Hematopoietic multipotent progenitor cell treated with erythropoietin and hydrocortisone succinate and interleukin-3 and kit ligand, for 15 days (in vitro differentiated cells): ENCODE data around the gene PANK2.
"Not testable (repeated sequence)": the region's sequence is repeated elsewhere in the genome, so short reads cannot be mapped to it uniquely, and the experiment has no call there.

Experiments used
- DNase-seq: peaks from one replicate; pipeline ENCODE4 v3.0.0-alpha.2; 2015; ENCODE audit warnings: low spot score

PANK2 gene

GRCh38 chr20:3927486-3928291 is 38.5 kb downstream of the PANK2 start:
- no peak for DNase-seq

GRCh38 chr20:3929713-3930060 is 40.5 kb downstream of the PANK2 start:
- DNase-seq: no peak

DNA sequence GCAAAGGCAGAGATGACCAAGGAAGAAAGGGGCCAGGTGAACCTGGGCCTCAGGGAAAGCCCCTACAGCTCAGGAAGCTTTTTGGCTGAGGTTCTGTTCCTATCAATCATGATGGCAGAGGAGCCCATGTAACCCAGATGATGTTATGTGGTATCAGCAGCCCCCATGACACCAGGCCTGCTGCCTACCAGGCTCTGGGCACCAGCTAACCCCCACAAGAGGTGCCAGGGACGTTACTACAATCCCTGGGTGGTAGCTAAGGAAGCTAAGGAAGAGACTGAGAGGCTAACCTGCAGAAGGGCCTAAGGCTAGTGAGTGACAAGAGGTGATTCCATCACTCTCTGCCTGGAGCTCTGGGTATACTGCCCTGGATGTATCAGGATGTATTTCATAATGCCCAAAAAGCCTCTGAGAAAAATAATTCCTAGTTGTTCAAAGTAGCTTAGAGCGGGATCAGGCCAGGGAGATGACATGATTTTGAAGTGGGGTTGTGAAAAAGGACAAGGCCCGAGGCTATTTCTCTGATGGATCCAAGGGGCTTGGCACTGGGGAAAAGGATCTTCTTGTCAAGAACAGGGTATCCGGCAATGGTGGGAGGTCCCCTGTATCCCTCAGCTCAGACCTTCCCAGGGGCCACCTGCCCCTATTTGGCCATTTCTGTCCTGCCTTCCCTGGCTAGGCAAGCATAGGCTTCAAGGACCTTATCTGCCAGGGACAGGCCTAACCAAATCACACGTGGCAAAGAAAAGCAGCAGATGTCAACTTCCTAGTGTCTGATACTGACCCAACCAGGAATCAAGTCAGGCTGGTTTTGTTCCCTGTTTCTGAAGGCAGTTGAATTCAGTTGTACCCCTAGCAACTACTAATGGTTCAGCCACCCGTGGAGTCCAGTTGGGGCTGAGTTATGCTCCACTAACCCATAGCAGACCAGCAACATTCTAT is 41.3 kb downstream of the PANK2 start:
- DNase-seq: peak; percentile 84

DNA sequence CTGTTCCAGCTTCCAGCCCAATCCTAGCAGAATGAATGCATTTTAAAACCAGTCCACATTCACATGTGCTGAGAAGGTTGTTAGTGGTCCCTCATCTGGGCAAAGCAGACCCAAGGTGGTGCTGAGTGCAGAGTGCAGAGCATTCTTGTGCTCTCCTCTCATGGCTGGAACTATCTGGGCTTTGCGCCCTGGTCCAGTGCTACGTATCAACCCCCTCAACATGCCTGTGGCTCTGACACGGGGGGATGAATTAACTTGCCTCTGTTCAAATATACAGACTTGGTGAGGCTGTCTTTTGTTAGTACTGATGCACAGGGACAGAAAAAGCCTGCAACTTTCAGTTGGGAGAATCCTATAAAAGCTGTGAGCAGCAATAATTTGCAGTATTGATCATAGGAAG is 42.5 kb downstream of the PANK2 start:
- DNase-seq: no peak

GRCh38 chr20:3932277-3932676 is 43.1 kb downstream of the PANK2 start:
- no peak for DNase-seq

GRCh38 chr20:3932681-3933080 is 43.5 kb downstream of the PANK2 start:
- peak; percentile 66 for DNase-seq

- DNase-seq: peak; percentile 30
These were observed 44.0 kb downstream of the PANK2 start for GRCh38 chr20:3933218-3933617.

DNA sequence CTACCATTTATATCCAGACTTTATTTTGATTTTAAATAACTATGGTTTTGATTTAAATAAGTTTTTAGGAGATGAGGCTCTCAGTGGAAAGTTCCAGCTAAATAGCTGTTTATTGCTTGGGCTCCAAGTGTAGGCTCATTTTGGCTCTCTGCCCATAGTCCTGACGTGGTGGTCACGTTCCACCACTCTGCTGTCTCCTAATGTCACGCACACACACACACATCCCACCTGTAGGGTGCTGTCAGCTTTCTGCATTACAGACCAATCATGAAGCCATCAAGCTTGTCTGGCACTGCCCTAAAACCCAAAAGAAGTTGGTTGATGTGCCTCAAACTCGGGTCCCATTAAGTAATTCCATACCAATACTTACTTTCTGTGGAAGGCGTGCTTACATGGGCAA is 45.4 kb downstream of the PANK2 start:
- no peak for DNase-seq

GRCh38 chr20:3935295-3935955 is 46.2 kb downstream of the PANK2 start:
- DNase-seq: no peak

- no peak for DNase-seq
These were observed 46.8 kb downstream of the PANK2 start for GRCh38 chr20:3935956-3936340.

DNA sequence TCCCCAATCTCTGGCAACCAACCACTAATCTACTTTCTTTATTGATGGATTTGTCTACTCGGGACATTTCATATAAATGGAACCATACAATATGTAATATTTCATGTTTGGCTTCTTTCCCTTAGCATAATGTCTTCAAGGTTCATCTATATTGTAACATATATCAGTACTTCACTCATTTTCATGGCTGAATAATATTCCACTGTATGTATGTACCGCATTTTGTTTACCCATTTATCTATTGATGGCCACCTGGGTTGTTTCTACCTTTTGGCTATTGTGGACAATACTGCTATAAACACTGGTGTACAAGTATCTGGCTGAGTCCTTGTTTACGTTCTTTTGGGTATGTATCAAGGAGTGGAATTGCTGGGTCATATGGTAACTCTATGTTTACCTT is 48.4 kb downstream of the PANK2 start:
- DNase-seq: no peak

DNA sequence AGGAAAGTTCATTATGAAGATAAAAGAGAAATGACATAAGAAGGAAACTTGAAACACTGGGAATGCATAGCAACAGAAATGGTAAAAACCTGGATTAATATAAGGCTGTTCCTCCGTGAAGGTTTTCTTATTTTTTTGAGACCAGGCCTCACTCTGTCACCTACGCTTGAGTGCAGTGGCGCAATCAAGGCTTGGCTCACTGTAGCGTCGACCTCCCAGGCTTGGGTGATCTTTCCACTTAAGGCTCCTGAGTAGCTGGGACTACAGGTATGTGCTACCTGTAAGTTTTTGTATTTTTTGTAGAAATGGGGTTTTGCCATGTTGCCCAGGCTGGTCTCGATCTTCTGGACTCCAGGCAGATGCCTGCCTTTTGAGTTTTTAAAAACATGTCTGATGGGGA is 51.7 kb downstream of the PANK2 start:
- DNase-seq: no peak

DNA sequence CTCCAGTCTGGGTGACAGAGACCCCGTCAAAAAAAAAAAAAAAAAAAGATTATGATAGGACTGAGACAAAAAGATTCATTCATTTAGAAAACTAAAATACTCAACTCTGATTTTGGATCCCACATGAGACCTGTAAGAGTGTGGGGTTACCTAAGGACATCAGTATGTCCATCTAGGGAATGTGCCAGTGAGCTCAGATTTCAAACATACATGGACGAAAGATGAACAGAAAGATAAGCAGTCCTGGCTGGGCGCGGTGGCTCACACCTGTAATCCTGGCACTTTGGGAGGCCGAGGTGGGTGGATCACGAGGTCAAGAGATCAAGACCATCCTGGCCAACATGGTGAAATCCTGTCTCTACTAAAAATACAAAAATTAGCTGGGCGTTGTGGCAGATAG is 57.5 kb downstream of the PANK2 start:
- not testable (repeated sequence) for DNase-seq

GRCh38 chr20:3964719-3965118 is 75.5 kb downstream of the PANK2 start:
- DNase-seq: no peak

GRCh38 chr20:3966571-3966970 is 77.4 kb downstream of the PANK2 start:
- DNase-seq: no peak

DNA sequence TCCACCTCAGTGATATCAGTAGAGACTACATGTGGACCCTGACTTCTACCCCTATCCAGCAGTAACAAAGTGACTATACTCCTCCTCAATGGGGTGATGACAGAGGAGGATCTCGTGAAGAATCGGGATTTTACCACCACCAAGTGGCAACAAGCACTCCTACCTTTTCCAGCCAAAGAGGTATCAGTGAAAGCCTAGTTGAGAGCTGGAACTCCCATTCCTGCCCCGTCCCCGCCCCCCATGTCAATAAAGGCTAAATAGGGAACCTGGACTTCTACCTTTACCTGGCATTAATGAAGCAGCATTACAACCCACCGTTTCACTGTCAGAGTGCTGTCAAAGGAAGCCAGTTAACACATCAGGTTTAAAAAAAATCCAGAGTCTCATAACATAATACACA is 80.8 kb downstream of the PANK2 start:
- no peak for DNase-seq

DNA sequence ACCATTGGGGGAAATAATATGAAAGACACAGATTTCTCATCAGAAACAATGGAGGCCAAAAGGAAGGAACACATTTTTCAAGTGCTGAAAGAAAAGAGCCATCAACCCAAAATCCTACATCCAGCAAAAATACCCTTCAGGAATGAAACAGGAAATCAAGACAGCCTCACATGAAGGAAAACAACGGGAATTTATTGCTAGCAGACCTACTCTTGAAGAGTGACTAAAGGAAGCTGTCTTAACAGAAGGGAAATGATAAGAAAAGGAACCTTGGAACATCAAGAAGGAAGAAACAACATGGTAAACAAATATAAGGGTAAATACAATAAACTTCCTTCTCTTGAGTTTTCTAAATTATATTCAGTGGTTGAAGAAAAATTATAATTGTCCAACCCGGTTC is 82.0 kb downstream of the PANK2 start:
- DNase-seq: no peak

DNA sequence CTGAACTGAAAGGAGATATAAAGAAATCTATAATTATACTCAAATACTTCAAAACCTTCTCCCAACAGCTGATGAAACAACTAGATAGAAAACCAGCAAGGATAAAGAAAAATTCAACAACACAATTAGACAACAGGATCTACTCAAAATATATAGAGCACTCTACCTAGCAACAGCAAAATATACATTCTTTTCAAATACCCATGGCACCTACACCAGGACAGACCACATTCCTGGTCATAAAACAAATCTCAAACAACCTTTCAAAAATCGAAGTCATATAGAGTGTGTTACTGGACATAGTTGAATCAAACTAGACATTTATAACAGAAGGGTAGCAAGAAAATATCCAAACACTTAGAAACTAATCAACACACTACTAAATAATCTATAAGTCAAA is 83.0 kb downstream of the PANK2 start:
- no peak for DNase-seq

GRCh38 chr20:3972631-3973030 is 83.4 kb downstream of the PANK2 start:
- DNase-seq: not testable (repeated sequence)

DNA sequence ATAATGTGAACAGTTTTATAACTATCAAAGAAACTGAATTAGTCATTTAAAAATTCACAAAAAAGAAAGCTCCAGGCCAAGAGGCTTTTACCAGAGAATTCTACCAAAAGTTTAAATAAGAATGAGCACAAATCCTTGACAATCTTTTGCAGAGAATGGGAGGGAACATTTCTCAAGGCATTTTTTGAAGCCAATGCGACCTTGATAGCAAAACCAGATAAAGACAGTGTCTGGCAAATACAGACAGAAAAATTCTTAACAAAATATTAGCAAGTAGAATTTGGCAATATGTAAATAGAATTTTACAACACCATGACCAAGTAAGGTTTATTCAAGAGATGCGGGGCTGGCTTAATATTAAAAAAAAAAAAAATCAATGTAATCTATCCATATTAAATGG is 84.5 kb downstream of the PANK2 start:
- no peak for DNase-seq

DNA sequence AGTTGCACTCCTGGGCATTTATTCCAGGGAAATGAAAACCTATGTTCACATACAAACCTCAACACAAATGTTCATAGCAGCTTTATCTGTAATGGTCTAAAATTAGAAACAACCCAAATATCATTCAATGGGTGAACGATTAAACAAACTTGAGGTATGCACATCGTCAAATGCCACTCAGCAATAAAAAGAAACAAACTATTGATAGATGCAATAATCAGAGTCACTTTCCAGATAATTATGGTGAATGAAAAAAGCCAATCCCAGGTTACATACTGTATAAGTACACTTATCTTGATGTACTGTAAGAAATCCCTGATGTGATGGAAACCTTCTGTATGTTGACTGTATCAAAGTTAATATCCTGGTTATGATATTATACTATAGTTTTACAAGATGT is 87.3 kb downstream of the PANK2 start:
- no peak for DNase-seq
